DOHH2 (cell line): ENCODE measurements around the gene PLLP.

ENCODE experiments used
- EZH2phosphoT487 ChIP-seq: fragments of 200-600 bp; sonication (generic); IDR thresholded peaks from 2 replicates; pipeline ENCODE4 v1.6.1; 2017; ENCODE audit warnings: borderline replicate concordance, mild to moderate bottlenecking, antibody characterized with exemption, low read length, moderate library complexity, mixed read lengths
- TF ChIP-seq, protein P1 (sequence below): fragments of 200-600 bp; sonication (generic); IDR thresholded peaks from one replicate; pipeline ENCODE4 v1.5.1; 2014; ENCODE audit warnings: antibody characterized with exemption, mild to moderate bottlenecking, low read depth, low read length; ENCODE audit not compliant: poor library complexity, severe bottlenecking

DNA sequence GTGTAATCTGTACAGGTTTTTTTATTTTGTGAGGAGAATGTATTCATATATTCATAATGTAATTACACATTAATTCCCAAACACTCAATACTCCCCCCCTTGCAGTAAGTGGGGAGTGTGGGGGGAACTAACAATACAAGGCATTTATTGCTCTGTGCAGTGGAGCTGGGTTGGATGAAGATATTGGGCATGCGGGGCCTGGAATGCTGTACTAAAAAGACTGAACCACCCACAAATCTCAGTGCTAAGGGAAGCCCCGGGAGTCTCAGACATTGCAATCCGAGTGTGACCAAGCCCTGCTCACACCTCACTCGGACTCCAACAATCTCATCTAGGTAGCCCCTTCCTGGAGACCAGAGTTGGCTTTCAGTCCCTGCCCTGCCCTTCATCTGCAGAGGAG lies 6.0 kb downstream of the PLLP start:
- TF ChIP-seq, protein P1, sequence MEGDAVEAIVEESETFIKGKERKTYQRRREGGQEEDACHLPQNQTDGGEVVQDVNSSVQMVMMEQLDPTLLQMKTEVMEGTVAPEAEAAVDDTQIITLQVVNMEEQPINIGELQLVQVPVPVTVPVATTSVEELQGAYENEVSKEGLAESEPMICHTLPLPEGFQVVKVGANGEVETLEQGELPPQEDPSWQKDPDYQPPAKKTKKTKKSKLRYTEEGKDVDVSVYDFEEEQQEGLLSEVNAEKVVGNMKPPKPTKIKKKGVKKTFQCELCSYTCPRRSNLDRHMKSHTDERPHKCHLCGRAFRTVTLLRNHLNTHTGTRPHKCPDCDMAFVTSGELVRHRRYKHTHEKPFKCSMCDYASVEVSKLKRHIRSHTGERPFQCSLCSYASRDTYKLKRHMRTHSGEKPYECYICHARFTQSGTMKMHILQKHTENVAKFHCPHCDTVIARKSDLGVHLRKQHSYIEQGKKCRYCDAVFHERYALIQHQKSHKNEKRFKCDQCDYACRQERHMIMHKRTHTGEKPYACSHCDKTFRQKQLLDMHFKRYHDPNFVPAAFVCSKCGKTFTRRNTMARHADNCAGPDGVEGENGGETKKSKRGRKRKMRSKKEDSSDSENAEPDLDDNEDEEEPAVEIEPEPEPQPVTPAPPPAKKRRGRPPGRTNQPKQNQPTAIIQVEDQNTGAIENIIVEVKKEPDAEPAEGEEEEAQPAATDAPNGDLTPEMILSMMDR, result no peak
- TF ChIP-seq EZH2phosphoT487, result no peak
